GM21360 (cell line): ENCODE results near the gene PLXND1.
"Not testable (repeated sequence)": the region's sequence is repeated elsewhere in the genome, so short reads cannot be mapped to it uniquely, and the experiment has no call there.

Experiments
- ATAC-seq: cut with Tn5 transposase; IDR thresholded peaks from one replicate; pipeline ENCODE4 v1.9.1; 2021; ENCODE audit warnings: mild to moderate bottlenecking, moderate library complexity; ENCODE audit not compliant: unreplicated experiment

Gene PLXND1

DNA sequence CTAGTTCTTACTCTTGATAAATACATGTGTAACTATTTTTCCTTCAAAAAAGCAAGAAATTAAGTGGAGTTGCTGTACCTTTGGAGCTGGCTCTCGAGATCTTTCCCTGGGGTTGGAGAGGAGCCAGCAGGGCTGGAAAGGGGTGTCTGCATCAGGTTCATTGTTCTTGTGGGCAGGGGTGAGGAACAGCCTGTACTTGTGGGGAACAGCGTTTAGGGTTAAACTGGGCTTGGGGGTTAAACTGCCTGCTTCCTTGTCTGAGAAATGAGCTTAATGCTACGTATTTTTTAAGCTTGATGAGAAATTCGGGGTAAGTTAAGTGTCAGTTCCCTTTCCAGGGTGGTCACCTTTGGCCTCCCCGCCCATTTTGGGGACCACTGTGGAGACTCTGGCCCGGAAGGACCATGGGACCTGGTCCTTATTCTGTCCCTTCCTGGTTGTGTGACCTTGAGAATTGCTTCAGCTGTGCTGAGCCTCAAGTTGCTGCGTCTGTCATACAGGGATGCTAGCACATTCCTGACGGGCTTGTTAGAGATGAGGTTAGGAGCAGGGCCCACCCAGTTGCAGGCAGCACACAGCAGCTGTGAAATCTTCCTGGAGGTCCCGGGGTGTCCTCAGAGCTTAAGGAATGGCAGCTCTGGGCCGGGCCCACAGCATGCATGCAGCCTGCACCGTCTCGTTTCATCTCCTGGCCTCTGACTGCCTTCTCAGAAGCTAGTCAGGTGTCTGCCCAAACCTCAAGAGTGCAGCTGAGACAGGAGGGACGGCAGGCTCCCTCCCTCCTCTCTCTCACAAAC is 51.9 kb downstream of the PLXND1 start:
- ATAC-seq: no peak

GRCh38 chr3:129553719-129554118 is 52.8 kb downstream of the PLXND1 start:
- no peak for ATAC-seq

- no peak for ATAC-seq
Observed at GRCh38 chr3:129553171-129553570, 53.3 kb downstream of the PLXND1 start.

GRCh38 chr3:129552287-129553050 is 54.0 kb downstream of the PLXND1 start:
- ATAC-seq: no peak

GRCh38 chr3:129549805-129550204 is 56.7 kb downstream of the PLXND1 start:
- ATAC-seq: no peak

GRCh38 chr3:129549006-129549800 is 57.3 kb downstream of the PLXND1 start:
- no peak for ATAC-seq

- ATAC-seq: no peak
Observed at GRCh38 chr3:129548104-129548965, 58.1 kb downstream of the PLXND1 start.

DNA sequence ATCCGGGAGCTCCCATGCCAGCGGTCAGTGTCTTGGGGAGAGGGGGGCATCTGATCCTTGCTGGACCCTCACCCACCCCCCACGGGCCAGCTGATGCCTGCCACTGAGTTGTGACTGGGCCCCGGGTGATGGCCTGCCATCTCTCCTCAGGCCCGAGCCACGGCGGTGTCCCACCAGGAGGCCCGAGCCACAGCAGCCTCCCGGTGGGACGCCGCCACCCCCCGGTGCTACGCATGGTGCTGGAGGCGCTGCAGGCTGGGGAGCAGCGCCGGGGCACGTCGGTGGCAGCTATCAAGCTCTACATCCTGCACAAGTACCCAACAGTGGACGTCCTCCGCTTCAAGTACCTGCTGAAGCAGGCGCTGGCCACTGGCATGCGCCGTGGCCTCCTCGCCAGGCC is 59.2 kb downstream of the PLXND1 start:
- ATAC-seq: no peak

DNA sequence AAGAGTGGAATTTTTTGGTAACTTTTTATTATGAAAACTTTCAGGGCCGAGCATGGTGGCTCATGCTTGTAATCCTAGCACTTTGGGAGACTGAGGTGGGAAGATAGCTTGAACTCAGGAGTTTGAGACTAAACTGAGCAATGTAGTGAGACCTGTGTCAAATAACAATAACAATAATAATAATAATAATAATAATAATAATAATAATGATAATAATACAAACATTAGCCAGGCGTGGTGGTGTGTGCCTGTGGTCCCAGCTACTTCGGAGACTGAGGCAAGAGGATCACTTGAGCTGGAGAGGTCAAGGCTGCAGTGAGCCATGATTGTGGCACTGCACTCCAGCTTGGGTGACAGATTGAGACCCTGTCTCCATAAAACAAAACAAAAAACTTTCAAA is 60.5 kb downstream of the PLXND1 start:
- not testable (repeated sequence) for ATAC-seq

GRCh38 chr3:129543999-129544398 is 62.5 kb downstream of the PLXND1 start:
- no peak for ATAC-seq

DNA sequence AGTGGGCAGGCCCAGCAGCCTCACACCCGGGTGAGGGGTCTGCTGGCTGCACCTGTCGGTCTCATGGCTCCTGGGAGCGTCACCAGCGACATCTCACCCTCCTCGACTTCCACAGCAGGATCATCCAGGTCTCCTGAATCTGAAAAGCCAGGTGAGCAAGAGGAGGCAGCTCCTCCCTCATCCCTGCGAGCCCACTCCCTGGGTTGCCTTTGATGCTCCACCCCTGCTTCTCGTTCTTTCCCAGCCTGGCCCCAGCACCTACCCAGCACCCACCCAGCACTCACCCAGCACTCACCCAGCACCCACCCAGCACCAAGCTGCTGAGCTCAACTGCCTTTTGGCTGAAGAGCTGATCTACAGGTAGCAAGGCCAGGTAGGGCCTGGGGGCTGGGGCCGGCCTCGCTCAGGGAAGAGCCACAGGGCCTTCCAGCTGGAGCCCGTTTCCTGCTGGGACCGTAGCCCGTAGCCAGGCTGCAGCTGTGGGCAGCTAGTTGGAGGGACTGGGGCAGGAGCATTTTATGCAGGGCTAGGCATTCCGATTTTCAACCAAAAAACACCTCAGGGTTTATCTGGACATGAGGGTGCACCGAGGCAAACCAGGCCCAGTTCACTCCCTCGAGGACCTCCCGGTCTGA is 63.2 kb downstream of the PLXND1 start, which contains the start of gene H1-8:
H1-8 (plus strand) TSS at position 20 of the 635 bp plus-strand sequence; CDS start at position 64, 44 bp downstream.
- no peak for ATAC-seq

- no peak for ATAC-seq
Observed at GRCh38 chr3:129542747-129543146, 63.7 kb downstream of the PLXND1 start.

- ATAC-seq: no peak
Observed at GRCh38 chr3:129540776-129541516, 65.5 kb downstream of the PLXND1 start.

DNA sequence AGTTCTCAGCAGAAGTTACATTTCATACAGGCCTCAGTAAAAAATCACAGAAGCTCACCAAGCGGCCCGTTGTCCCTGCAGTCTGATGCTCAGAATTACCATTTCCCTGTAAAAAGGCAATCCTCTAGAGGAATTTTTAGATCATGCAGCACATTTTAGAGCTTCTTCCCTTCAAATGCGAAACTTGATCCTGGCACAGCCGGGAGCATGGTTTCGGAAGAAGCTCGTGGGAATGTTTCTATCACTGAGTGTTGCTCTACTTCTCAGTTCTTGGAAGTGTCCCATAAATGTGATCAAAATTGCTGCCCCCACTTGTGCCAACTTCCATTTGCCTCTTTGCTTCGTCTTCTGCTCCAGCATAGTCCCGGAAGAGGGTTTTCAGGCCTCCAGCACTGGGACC is 67.3 kb downstream of the PLXND1 start:
- no peak for ATAC-seq

GRCh38 chr3:129536804-129537203 is 69.7 kb downstream of the PLXND1 start:
- ATAC-seq: no peak

DNA sequence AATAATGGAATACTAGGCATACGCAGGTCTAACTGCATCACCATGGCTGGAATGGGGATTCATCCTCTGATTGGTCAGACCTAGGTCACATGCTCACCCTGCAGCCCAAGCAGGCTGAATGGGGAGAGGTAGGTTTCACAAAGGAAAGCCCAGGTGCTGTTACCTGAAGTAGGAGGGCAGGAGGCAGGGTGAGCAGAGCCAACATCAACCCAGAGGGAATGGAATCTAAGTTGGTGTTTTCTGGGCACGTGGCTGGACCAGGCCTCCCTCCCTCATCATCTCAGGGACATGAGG is 70.2 kb downstream of the PLXND1 start:
- no peak for ATAC-seq

GRCh38 chr3:129535075-129535474 is 71.4 kb downstream of the PLXND1 start:
- ATAC-seq: no peak

- ATAC-seq: no peak
Observed at GRCh38 chr3:129534428-129535027, 71.9 kb downstream of the PLXND1 start.

- ATAC-seq: no peak
Observed at GRCh38 chr3:129533406-129533805, 73.1 kb downstream of the PLXND1 start.
